ENCODE data around the gene OR1N2.

- TF ChIP-seq EZH2 (IDR thresholded peaks at IDR 0.05): no peak
- no peak for TF ChIP-seq CTCF (IDR thresholded peaks at IDR 0.05)
Measured at GRCh38 chr9:122562134-122562760, 9.3 kb downstream of the OR1N2 start.

Measured in neural progenitor cell (in vitro differentiated cells).